ENCODE measurements around the gene GATAD1.

DNA sequence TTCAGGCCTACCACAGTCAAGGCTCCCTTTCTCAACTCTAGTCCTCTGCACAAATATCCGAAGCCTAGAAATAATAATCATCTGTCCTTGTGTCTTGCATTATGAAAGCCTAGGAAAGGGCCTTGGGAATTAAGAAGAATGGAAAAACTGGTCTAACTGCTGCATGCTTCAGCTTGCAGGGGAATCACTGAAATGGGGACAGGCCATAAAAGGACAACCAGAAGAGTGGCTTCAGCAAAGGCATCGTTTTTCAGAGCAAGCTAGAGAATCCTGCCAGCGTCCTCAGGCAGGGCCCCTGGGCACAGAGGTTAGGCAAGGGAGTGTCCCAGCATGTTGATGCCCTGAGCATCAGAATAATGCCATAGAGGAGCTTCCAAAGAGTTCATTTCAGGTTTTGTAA lies 17.2 kb downstream of the GATAD1 start:
- TF ChIP-seq SUZ12 (IDR thresholded peaks at IDR 0.05; ENCODE audit: extremely low read depth, insufficient read depth, insufficient read length) (no peak), YY1 (IDR thresholded peaks at IDR 0.05; ENCODE audit: insufficient read depth, insufficient read length) (no peak), ZNF274 (IDR thresholded peaks at IDR 0.05; ENCODE audit: low read depth, low read length) (no peak)

All from NT2/D1 (cell line).